Measurements from ENCODE around the gene SEM1.
"Not testable (repeated sequence)": the region's sequence is repeated elsewhere in the genome, so short reads cannot be mapped to it uniquely, and the experiment has no call there.

Gene SEM1

DNA sequence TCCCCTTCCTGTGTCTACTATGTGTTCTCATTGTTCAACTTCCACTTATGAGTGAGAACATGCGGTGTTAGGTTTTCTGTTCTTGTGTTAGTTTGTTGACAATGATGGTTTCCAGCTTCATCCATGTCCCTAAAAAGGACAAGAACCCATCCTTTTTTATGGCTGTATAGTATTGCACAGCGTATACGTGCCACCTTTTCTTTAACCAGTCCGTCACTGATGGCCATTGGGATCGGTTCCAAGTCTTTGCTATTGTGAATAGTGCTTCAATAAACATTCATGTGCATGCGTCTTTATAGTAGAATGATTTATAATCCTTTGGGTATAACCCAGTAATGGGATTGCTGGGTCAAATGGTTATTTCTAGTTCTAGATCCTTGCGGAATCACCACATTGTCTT lies 11.2 kb downstream of the SEM1 start:
- H3K9me3 ChIP-seq (ENCODE audit: control insufficient read depth, low read length); H2BK5ac ChIP-seq (ENCODE audit: low read depth, low read length, poor library complexity, severe bottlenecking); H3K14ac ChIP-seq (ENCODE audit: low read length in 2 of 2); H3K4ac ChIP-seq (ENCODE audit: low read depth in 1 of 2, low read length in 2 of 2); H3K4me2 ChIP-seq (ENCODE audit: low read length, poor library complexity, severe bottlenecking); H3K4me1 ChIP-seq (ENCODE audit: control insufficient read depth, insufficient read depth, low read depth, low read length); H4K91ac ChIP-seq (ENCODE audit: low read length); H3K9ac ChIP-seq (ENCODE audit: low read length); H3K23ac ChIP-seq (ENCODE audit: low read length in 2 of 2); H2BK12ac ChIP-seq (ENCODE audit: low read length in 2 of 2); H3K79me1 ChIP-seq (replicated peaks; ENCODE audit: low read length, poor library complexity, severe bottlenecking); H3K18ac ChIP-seq (ENCODE audit: low read depth in 1 of 2, low read length in 2 of 2); H3K27ac ChIP-seq (ENCODE audit: low read length, poor library complexity, severe bottlenecking); H4K8ac ChIP-seq (ENCODE audit: low read length); H2AFZ ChIP-seq (ENCODE audit: low read depth, low read length); H3K4me3 ChIP-seq (ENCODE audit: insufficient read depth in 1 of 2, low read depth in 1 of 2, low read length in 2 of 2); H2BK120ac ChIP-seq (ENCODE audit: low read depth, low read length); H2BK15ac ChIP-seq (ENCODE audit: low read depth, poor library complexity, severe bottlenecking); H2AK5ac ChIP-seq (ENCODE audit: low read length, severe bottlenecking); DNase-seq; H3K27me3 ChIP-seq (ENCODE audit: control insufficient read depth in 1 of 2, insufficient read depth in 1 of 2, low read length in 2 of 2): not testable (repeated sequence)
- 86% methylated on average over 6 of the region's 7 CpGs for WGBS
- H3K36me3 ChIP-seq (ENCODE audit: control insufficient read depth in 1 of 2, insufficient read depth in 2 of 2, low read depth in 1 of 2, low read length in 2 of 2), result peaks cover 0 to 14% of the 10 kb centered on the region in 2 experiments

DNA sequence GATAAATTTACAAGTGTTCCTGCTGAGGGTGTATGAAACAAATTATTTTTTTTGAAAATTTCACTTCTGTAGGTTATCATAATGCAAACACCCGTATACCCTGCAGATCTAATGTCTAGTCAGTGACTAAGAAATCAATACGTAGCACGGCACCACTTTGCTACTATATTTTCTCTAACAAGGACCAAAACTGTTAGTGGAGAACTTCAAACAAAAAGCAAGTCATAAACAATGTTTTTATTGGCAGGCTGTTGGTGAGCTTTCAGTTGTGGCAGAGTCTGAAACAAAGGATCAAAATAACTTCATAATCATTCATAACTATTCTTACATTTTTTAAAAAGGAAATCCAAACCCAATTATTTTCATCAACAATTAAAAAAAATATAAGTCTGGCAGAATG lies 11.8 kb downstream of the SEM1 start:
- 100% methylated on average over 3 of the region's 3 CpGs for whole genome bisulfite sequencing
- peaks cover 4% of the 10 kb centered on the region for H3K4me1 ChIP-seq (ENCODE audit: control insufficient read depth, insufficient read depth, low read depth, low read length)
- no peak for DNase-seq

DNA sequence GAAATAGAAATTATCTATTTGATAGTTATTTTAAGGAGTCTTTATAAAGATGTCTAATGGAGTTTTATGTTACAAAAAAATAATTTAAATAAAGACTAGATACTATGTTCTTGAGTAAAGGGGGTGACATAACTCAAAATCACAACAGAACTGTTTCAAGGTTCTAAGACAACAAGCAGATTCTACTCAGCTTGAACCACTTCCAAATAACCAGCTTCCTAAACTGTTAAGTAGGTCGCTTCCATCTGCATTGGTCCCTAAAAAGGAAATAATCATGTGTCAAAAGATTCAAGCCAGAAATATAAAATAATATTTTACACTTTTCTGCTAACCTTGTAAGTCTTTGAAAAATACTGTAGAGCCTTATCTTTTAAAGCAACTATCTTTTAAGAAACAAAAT lies 14.1 kb downstream of the SEM1 start:
- no peak overlapping the region for H2BK15ac ChIP-seq (ENCODE audit: low read depth, poor library complexity, severe bottlenecking)
- no peak overlapping the region for H3K4me3 ChIP-seq (ENCODE audit: insufficient read depth in 1 of 2, low read depth in 1 of 2, low read length in 2 of 2)
- no CpG with 5 or more reads among the region's 1 CpG for WGBS
- no peak overlapping the region for H2BK120ac ChIP-seq (ENCODE audit: low read depth, low read length)
- H3K14ac ChIP-seq (ENCODE audit: low read length in 2 of 2), result no peak overlapping the region
- no peak overlapping the region for H2AK5ac ChIP-seq (ENCODE audit: low read length, severe bottlenecking)
- peaks cover 0 to 34% of the 10 kb centered on the region in 2 experiments for H3K36me3 ChIP-seq (ENCODE audit: control insufficient read depth in 1 of 2, insufficient read depth in 2 of 2, low read depth in 1 of 2, low read length in 2 of 2)
- no peak overlapping the region for H3K27ac ChIP-seq (ENCODE audit: low read length, poor library complexity, severe bottlenecking)
- no peak overlapping the region for H2BK12ac ChIP-seq (ENCODE audit: low read length in 2 of 2)
- no peak overlapping the region for H2AFZ ChIP-seq (ENCODE audit: low read depth, low read length)
- H3K23ac ChIP-seq (ENCODE audit: low read length in 2 of 2), result no peak overlapping the region
- no peak overlapping the region for H4K91ac ChIP-seq (ENCODE audit: low read length)
- no peaks in the 10 kb centered on the region for H3K4me1 ChIP-seq (ENCODE audit: control insufficient read depth, insufficient read depth, low read depth, low read length)
- no peak for DNase-seq
- H3K9me3 ChIP-seq (ENCODE audit: control insufficient read depth, low read length), result no peaks in the 10 kb centered on the region
- peaks cover 8% of the 10 kb centered on the region for H3K79me1 ChIP-seq (replicated peaks; ENCODE audit: low read length, poor library complexity, severe bottlenecking)
- no peak overlapping the region for H3K4me2 ChIP-seq (ENCODE audit: low read length, poor library complexity, severe bottlenecking)
- no peak overlapping the region for H2BK5ac ChIP-seq (ENCODE audit: low read depth, low read length, poor library complexity, severe bottlenecking)
- H3K9ac ChIP-seq (ENCODE audit: low read length), result no peak overlapping the region
- no peak overlapping the region for H3K4ac ChIP-seq (ENCODE audit: low read depth in 1 of 2, low read length in 2 of 2)
- H3K18ac ChIP-seq (ENCODE audit: low read depth in 1 of 2, low read length in 2 of 2), result no peak overlapping the region
- no peak overlapping the region for H4K8ac ChIP-seq (ENCODE audit: low read length)
- no peaks in the 10 kb centered on the region for H3K27me3 ChIP-seq (ENCODE audit: control insufficient read depth in 1 of 2, insufficient read depth in 1 of 2, low read length in 2 of 2)

More for the DNA sequence above, 11.8 kb downstream of the SEM1 start:
- no peak overlapping the region for H3K18ac ChIP-seq (ENCODE audit: low read depth in 1 of 2, low read length in 2 of 2)
- H4K8ac ChIP-seq (ENCODE audit: low read length), result no peak overlapping the region
- H3K79me1 ChIP-seq (replicated peaks; ENCODE audit: low read length, poor library complexity, severe bottlenecking), result peaks cover 7% of the 10 kb centered on the region
- H2BK120ac ChIP-seq (ENCODE audit: low read depth, low read length), result no peak overlapping the region
- no peak overlapping the region for H2AK5ac ChIP-seq (ENCODE audit: low read length, severe bottlenecking)
- H2BK12ac ChIP-seq (ENCODE audit: low read length in 2 of 2), result no peak overlapping the region
- H2BK5ac ChIP-seq (ENCODE audit: low read depth, low read length, poor library complexity, severe bottlenecking), result no peak overlapping the region
- no peak overlapping the region for H2AFZ ChIP-seq (ENCODE audit: low read depth, low read length)
- H3K27ac ChIP-seq (ENCODE audit: low read length, poor library complexity, severe bottlenecking), result no peak overlapping the region
- H3K36me3 ChIP-seq (ENCODE audit: control insufficient read depth in 1 of 2, insufficient read depth in 2 of 2, low read depth in 1 of 2, low read length in 2 of 2), result peaks cover 0 to 17% of the 10 kb centered on the region in 2 experiments
- no peak overlapping the region for H3K4me2 ChIP-seq (ENCODE audit: low read length, poor library complexity, severe bottlenecking)
- no peak overlapping the region for H3K23ac ChIP-seq (ENCODE audit: low read length in 2 of 2)
- no peak overlapping the region for H3K4ac ChIP-seq (ENCODE audit: low read depth in 1 of 2, low read length in 2 of 2)
- no peak overlapping the region for H3K14ac ChIP-seq (ENCODE audit: low read length in 2 of 2)
- no peak overlapping the region for H4K91ac ChIP-seq (ENCODE audit: low read length)
- H2BK15ac ChIP-seq (ENCODE audit: low read depth, poor library complexity, severe bottlenecking), result no peak overlapping the region
- no peaks in the 10 kb centered on the region for H3K9me3 ChIP-seq (ENCODE audit: control insufficient read depth, low read length)
- no peak overlapping the region for H3K4me3 ChIP-seq (ENCODE audit: insufficient read depth in 1 of 2, low read depth in 1 of 2, low read length in 2 of 2)
- H3K9ac ChIP-seq (ENCODE audit: low read length), result no peak overlapping the region
- no peaks in the 10 kb centered on the region for H3K27me3 ChIP-seq (ENCODE audit: control insufficient read depth in 1 of 2, insufficient read depth in 1 of 2, low read length in 2 of 2)

DNA sequence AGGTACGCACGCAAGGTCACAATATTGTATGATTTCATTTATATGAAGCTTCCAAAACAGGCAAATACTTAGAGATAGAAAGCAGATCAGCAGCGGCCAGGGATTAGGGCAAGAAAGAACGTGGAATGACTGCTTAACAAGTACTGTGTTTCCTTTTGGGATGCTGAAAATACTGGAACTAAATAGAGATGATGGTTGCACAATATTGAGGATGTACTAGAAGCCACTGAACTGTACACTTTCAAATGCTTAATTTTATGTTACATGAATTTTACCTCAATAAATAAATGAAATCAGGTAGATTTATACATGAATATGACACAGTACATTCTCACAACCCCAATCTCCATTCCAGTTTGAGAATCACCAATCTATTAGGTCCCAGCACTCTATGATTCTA lies 15.6 kb downstream of the SEM1 start:
- H2BK12ac ChIP-seq (ENCODE audit: low read length in 2 of 2), result no peak overlapping the region
- no peak overlapping the region for H4K91ac ChIP-seq (ENCODE audit: low read length)
- H2AFZ ChIP-seq (ENCODE audit: low read depth, low read length), result no peak overlapping the region
- H3K9ac ChIP-seq (ENCODE audit: low read length), result no peak overlapping the region
- no peak overlapping the region for H2BK120ac ChIP-seq (ENCODE audit: low read depth, low read length)
- H3K4ac ChIP-seq (ENCODE audit: low read depth in 1 of 2, low read length in 2 of 2), result no peak overlapping the region
- DNase-seq, result no peak
- H2AK5ac ChIP-seq (ENCODE audit: low read length, severe bottlenecking), result no peak overlapping the region
- H3K36me3 ChIP-seq (ENCODE audit: control insufficient read depth in 1 of 2, insufficient read depth in 2 of 2, low read depth in 1 of 2, low read length in 2 of 2), result peaks cover 0 to 40% of the 10 kb centered on the region in 2 experiments
- no peak overlapping the region for H2BK5ac ChIP-seq (ENCODE audit: low read depth, low read length, poor library complexity, severe bottlenecking)
- H3K4me3 ChIP-seq (ENCODE audit: insufficient read depth in 1 of 2, low read depth in 1 of 2, low read length in 2 of 2), result no peak overlapping the region
- no peak overlapping the region for H2BK15ac ChIP-seq (ENCODE audit: low read depth, poor library complexity, severe bottlenecking)
- no peak overlapping the region for H3K14ac ChIP-seq (ENCODE audit: low read length in 2 of 2)
- H3K9me3 ChIP-seq (ENCODE audit: control insufficient read depth, low read length), result no peaks in the 10 kb centered on the region
- H3K27me3 ChIP-seq (ENCODE audit: control insufficient read depth in 1 of 2, insufficient read depth in 1 of 2, low read length in 2 of 2), result no peaks in the 10 kb centered on the region
- no peak overlapping the region for H3K23ac ChIP-seq (ENCODE audit: low read length in 2 of 2)
- no peak overlapping the region for H3K18ac ChIP-seq (ENCODE audit: low read depth in 1 of 2, low read length in 2 of 2)
- no peak overlapping the region for H3K27ac ChIP-seq (ENCODE audit: low read length, poor library complexity, severe bottlenecking)
- no peak overlapping the region for H3K4me2 ChIP-seq (ENCODE audit: low read length, poor library complexity, severe bottlenecking)
- H3K4me1 ChIP-seq (ENCODE audit: control insufficient read depth, insufficient read depth, low read depth, low read length), result no peaks in the 10 kb centered on the region
- peaks cover 7% of the 10 kb centered on the region for H3K79me1 ChIP-seq (replicated peaks; ENCODE audit: low read length, poor library complexity, severe bottlenecking)
- WGBS, result 95% methylated on average over 4 of the region's 4 CpGs
- no peak overlapping the region for H4K8ac ChIP-seq (ENCODE audit: low read length)
